GM18868 (cell line): Measurements from ENCODE around the gene COX10.

Experiments used
- ATAC-seq: cut with Tn5 transposase; IDR thresholded peaks from one replicate; pipeline ENCODE4 v1.9.1; 2021; ENCODE audit warnings: mild to moderate bottlenecking, moderate library complexity; ENCODE audit not compliant: unreplicated experiment

The COX10 gene

DNA sequence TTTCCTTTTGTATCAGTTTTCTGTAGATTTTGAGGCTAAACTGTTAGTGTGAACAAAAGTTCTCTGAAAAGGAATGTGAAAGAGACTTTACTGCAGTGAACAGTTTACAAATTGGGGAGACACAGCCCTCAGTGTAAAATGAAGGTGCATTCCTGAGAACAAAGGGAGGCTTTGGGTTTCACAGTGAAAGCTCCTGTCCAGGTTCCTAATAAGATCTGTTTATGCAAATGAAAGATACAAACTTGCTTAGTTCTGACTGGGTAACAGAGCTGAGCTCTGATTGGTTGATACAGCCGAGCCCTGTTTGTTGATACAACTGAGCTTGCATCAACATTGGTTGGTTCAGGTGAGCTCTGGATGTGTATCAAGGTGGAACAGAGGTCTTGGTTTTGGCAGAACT lies 175.7 kb downstream of the COX10 start:
- no peak for ATAC-seq

- ATAC-seq: no peak
Observed at GRCh38 chr17:14245629-14246028, 176.3 kb downstream of the COX10 start.
